SJCRH30 (cell line): ENCODE measurements around the gene EFHB. TPM values are rescaled to one million over a fixed set of nuclear protein-coding genes. Genes with fewer than 3 reads are reported as not detected.
"Not testable (repeated sequence)": the region's sequence is repeated elsewhere in the genome, so short reads cannot be mapped to it uniquely, and the experiment has no call there.

Source experiments
- DNase-seq, 2 experiments: peaks; one replicate each; pipeline ENCODE4 v3.0.0-alpha.2; 2015 to 2020
- H3K27ac ChIP-seq: fragments of 250-450 bp; sonication (Bioruptor Pico); 2 replicates; pipeline ENCODE4 v1.5.1; 2020; ENCODE audit warnings: mild to moderate bottlenecking, moderate library complexity
- H3K27me3 ChIP-seq: fragments of 250-450 bp; sonication (Bioruptor Pico); 2 replicates; pipeline ENCODE4 v1.5.1; 2020; ENCODE audit warnings: mild to moderate bottlenecking, moderate library complexity
- H3K36me3 ChIP-seq: fragments of 250-450 bp; sonication (Bioruptor Pico); 2 replicates; pipeline ENCODE4 v1.5.1; 2020; ENCODE audit warnings: mild to moderate bottlenecking, moderate library complexity
- H3K4me1 ChIP-seq: fragments of 250-450 bp; sonication (Bioruptor Pico); 2 replicates; pipeline ENCODE4 v1.5.1; 2020; ENCODE audit warnings: mild to moderate bottlenecking, moderate library complexity
- H3K4me3 ChIP-seq: fragments of 250-450 bp; sonication (Bioruptor Pico); 2 replicates; pipeline ENCODE4 v1.5.1; 2020; ENCODE audit warnings: mild to moderate bottlenecking, moderate library complexity
- H3K9me3 ChIP-seq: fragments of 250-450 bp; sonication (Bioruptor Pico); replicated peaks from 2 replicates; pipeline ENCODE4 v1.5.1; 2020; ENCODE audit warnings: mild to moderate bottlenecking, moderate library complexity
- total RNA-seq: library from RNA; depleted of rRNA; stranded (reverse); fragments of >200 nt; shearing (Covaris generic); gene quantifications from 2 replicates; pipeline ENCODE4 v1.2.3, GENCODE V29; 2014

EFHB gene
- total RNA-seq, 1 experiment from 2014 or later, result not detected

GRCh38 chr3:19899833-19900232, 34.2 kb downstream of the EFHB start:
- not testable (repeated sequence) for H3K27ac ChIP-seq, H3K27me3 ChIP-seq

GRCh38 chr3:19899264-19899663, 34.8 kb downstream of the EFHB start:
- Histone ChIP-seq H3K4me3 (no peak overlapping the region), H3K4me1 (no peaks in the 10 kb centered on the region; the same call in 1 of the 2 replicates), H3K27me3 (no peaks in the 10 kb centered on the region), H3K36me3 (no peaks in the 10 kb centered on the region), H3K9me3 (no peaks in the 10 kb centered on the region), H3K27ac (no peak overlapping the region)
- no peak for DNase-seq

More at GRCh38 chr3:19899833-19900232, 34.2 kb downstream of the EFHB start:
- H3K4me1 ChIP-seq, DNase-seq, H3K9me3 ChIP-seq, H3K36me3 ChIP-seq, H3K4me3 ChIP-seq: not testable (repeated sequence)

- Histone ChIP-seq H3K27me3 (no peaks in the 10 kb centered on the region), H3K27ac (no peak overlapping the region), H3K9me3 (no peaks in the 10 kb centered on the region), H3K4me1 (no peaks in the 10 kb centered on the region; the same call in 1 of the 2 replicates), H3K36me3 (no peaks in the 10 kb centered on the region), H3K4me3 (peak overlapping the region; percentile 8; the same call in 1 of the 2 replicates)
- DNase-seq, result peak in 1 of 2 experiments; percentile 1
These were observed 35.3 kb downstream of the EFHB start for GRCh38 chr3:19898721-19899120.

GRCh38 chr3:19891740-19892139, 42.3 kb downstream of the EFHB start:
- no peaks in the 10 kb centered on the region for H3K27me3 ChIP-seq
- H3K4me1 ChIP-seq, result peaks cover 6% of the 10 kb centered on the region
- DNase-seq, result no peak
- H3K36me3 ChIP-seq, result no peaks in the 10 kb centered on the region
- no peaks in the 10 kb centered on the region for H3K9me3 ChIP-seq
- no peak overlapping the region for H3K27ac ChIP-seq
- H3K4me3 ChIP-seq, result no peak overlapping the region

GRCh38 chr3:19888428-19889152, 45.4 kb downstream of the EFHB start:
- Histone ChIP-seq H3K9me3 (no peaks in the 10 kb centered on the region), H3K27ac (peak overlapping the region; percentile 27), H3K4me1 (peaks cover 6% of the 10 kb centered on the region), H3K27me3 (no peaks in the 10 kb centered on the region), H3K4me3 (peak overlapping the region; percentile 43), H3K36me3 (no peaks in the 10 kb centered on the region)
- no peak for DNase-seq

- not testable (repeated sequence) for H3K4me1 ChIP-seq, H3K27me3 ChIP-seq, H3K4me3 ChIP-seq, H3K36me3 ChIP-seq, DNase-seq, H3K27ac ChIP-seq, H3K9me3 ChIP-seq
These were observed 46.9 kb downstream of the EFHB start for GRCh38 chr3:19887122-19887521.

- Histone ChIP-seq H3K27me3 (no peaks in the 10 kb centered on the region), H3K4me3 (no peak overlapping the region), H3K9me3 (no peaks in the 10 kb centered on the region), H3K27ac (no peak overlapping the region), H3K4me1 (peaks cover 6% of the 10 kb centered on the region), H3K36me3 (no peaks in the 10 kb centered on the region)
- no peak for DNase-seq
These were observed 47.6 kb downstream of the EFHB start for GRCh38 chr3:19886404-19886803.

- no peaks in the 10 kb centered on the region for H3K9me3 ChIP-seq
- peaks cover 6% of the 10 kb centered on the region for H3K4me1 ChIP-seq
- H3K27me3 ChIP-seq, result no peaks in the 10 kb centered on the region
- no peak overlapping the region for H3K27ac ChIP-seq
- DNase-seq, result peak in 1 of 2 experiments; percentile 26
- H3K4me3 ChIP-seq, result no peak overlapping the region
- no peaks in the 10 kb centered on the region for H3K36me3 ChIP-seq
These were observed 48.5 kb downstream of the EFHB start for GRCh38 chr3:19885468-19885867.

- no peaks in the 10 kb centered on the region for H3K9me3 ChIP-seq
- no peak overlapping the region for H3K27ac ChIP-seq
- H3K27me3 ChIP-seq, result no peaks in the 10 kb centered on the region
- H3K36me3 ChIP-seq, result no peaks in the 10 kb centered on the region
- no peak overlapping the region for H3K4me3 ChIP-seq
- H3K4me1 ChIP-seq, result no peaks in the 10 kb centered on the region
- no peak for DNase-seq
These were observed 52.2 kb downstream of the EFHB start for GRCh38 chr3:19881852-19882251.

GRCh38 chr3:19881036-19881435, 53.0 kb downstream of the EFHB start:
- no peak for DNase-seq
- H3K27me3 ChIP-seq, result no peaks in the 10 kb centered on the region
- H3K4me1 ChIP-seq, result no peaks in the 10 kb centered on the region
- H3K9me3 ChIP-seq, result no peaks in the 10 kb centered on the region
- no peak overlapping the region for H3K27ac ChIP-seq
- no peaks in the 10 kb centered on the region for H3K36me3 ChIP-seq
- H3K4me3 ChIP-seq, result no peak overlapping the region

- no peak for DNase-seq
- Histone ChIP-seq H3K27me3 (no peaks in the 10 kb centered on the region), H3K36me3 (no peaks in the 10 kb centered on the region), H3K4me3 (no peak overlapping the region), H3K27ac (no peak overlapping the region), H3K9me3 (no peaks in the 10 kb centered on the region), H3K4me1 (no peaks in the 10 kb centered on the region)
These were observed 56.4 kb downstream of the EFHB start for GRCh38 chr3:19877656-19878055.

- H3K27me3 ChIP-seq, result no peaks in the 10 kb centered on the region
- H3K4me3 ChIP-seq, result no peak overlapping the region
- no peaks in the 10 kb centered on the region for H3K36me3 ChIP-seq
- H3K27ac ChIP-seq, result no peak overlapping the region
- peak; percentile 18 to 66 for DNase-seq
- no peaks in the 10 kb centered on the region for H3K9me3 ChIP-seq
- no peaks in the 10 kb centered on the region for H3K4me1 ChIP-seq
These were observed 67.2 kb downstream of the EFHB start for GRCh38 chr3:19866751-19867347.

- not testable (repeated sequence) for H3K36me3 ChIP-seq, H3K4me1 ChIP-seq, H3K9me3 ChIP-seq, H3K27me3 ChIP-seq, H3K27ac ChIP-seq, DNase-seq, H3K4me3 ChIP-seq
These were observed 78.7 kb downstream of the EFHB start for GRCh38 chr3:19855318-19855717.

GRCh38 chr3:19846609-19847008, 87.4 kb downstream of the EFHB start:
- not testable (repeated sequence) for DNase-seq, H3K4me1 ChIP-seq, H3K36me3 ChIP-seq, H3K27ac ChIP-seq, H3K4me3 ChIP-seq, H3K9me3 ChIP-seq, H3K27me3 ChIP-seq
